CD14-positive monocyte (primary cell): ENCODE results near the gene FOXJ3. TPM values are rescaled to one million over a fixed set of nuclear protein-coding genes. Genes with fewer than 3 reads are reported as not detected.

Experiments
- DNase-seq, 3 donors: peaks; one replicate each; pipeline ENCODE4 v3.0.0-alpha.2; 2011 to 2022
- H2AFZ ChIP-seq: 2 replicates; pipeline ENCODE4 v1.6.0; 2012; ENCODE audit warnings: mild to moderate bottlenecking, low read depth, low read length, inconsistent platforms; ENCODE audit not compliant: insufficient read depth, poor library complexity, severe bottlenecking
- H3K27ac ChIP-seq, 2 donors: 1 replicate in 1 of 2; 2 replicates in 1 of 2; pipeline ENCODE4 v1.5.1; 2012 to 2013; ENCODE audit warnings: low read length in 2 of 2, control low read depth in 1 of 2, inconsistent platforms in 1 of 2, low read depth in 1 of 2, mild to moderate bottlenecking in 1 of 2
- H3K27me3 ChIP-seq, 2 donors: one replicate each; pipeline versions ENCODE4 v1.6.0 to v1.6.1; 2011 to 2013; ENCODE audit warnings: low read length in 2 of 2; ENCODE audit not compliant: control insufficient read depth in 2 of 2, insufficient read depth in 2 of 2
- H3K36me3 ChIP-seq, 2 donors: replicated peaks in 1 of 2; 1 replicate in 1 of 2; 2 replicates in 1 of 2; pipeline versions ENCODE4 v1.5.1 to v1.6.1; 2012 to 2013; ENCODE audit warnings: low read length in 2 of 2, control low read depth in 1 of 2, inconsistent platforms in 1 of 2, mild to moderate bottlenecking in 1 of 2; ENCODE audit not compliant: insufficient read depth in 2 of 2, control insufficient read depth in 1 of 2
- H3K4me1 ChIP-seq, 2 donors: 1 replicate in 1 of 2; 2 replicates in 1 of 2; pipeline versions ENCODE4 v1.5.1 to v1.6.1; 2012 to 2013; ENCODE audit warnings: low read length in 2 of 2, control low read depth in 1 of 2, inconsistent platforms in 1 of 2, mild to moderate bottlenecking in 1 of 2, moderate library complexity in 1 of 2; ENCODE audit not compliant: insufficient read depth in 2 of 2, control insufficient read depth in 1 of 2
- H3K4me2 ChIP-seq: replicated peaks from 2 replicates; pipeline ENCODE3; 2012; ENCODE audit warnings: low read length, moderate library complexity, mild to moderate bottlenecking; ENCODE audit not compliant: poor library complexity, severe bottlenecking; ENCODE audit errors: extremely low read depth
- H3K4me3 ChIP-seq, 3 experiments: fragments of 200-600 bp in 1 of 3; sonication (generic) in 1 of 3; replicated peaks in 1 of 3; 1 replicate in 2 of 3; 2 replicates in 1 of 3; pipeline ENCODE4 v1.5.1; 2011 to 2013; ENCODE audit warnings: low read length in 3 of 3, mild to moderate bottlenecking in 3 of 3, control low read depth in 2 of 3, low read depth in 2 of 3, inconsistent platforms in 1 of 3, moderate library complexity in 1 of 3
- H3K79me2 ChIP-seq: 2 replicates; pipeline ENCODE4 v1.6.0; 2012; ENCODE audit warnings: mild to moderate bottlenecking, control low read depth, inconsistent platforms, low read length, moderate library complexity; ENCODE audit not compliant: insufficient read depth
- H3K9ac ChIP-seq: 2 replicates; pipeline ENCODE4 v1.6.0; 2017; ENCODE audit warnings: low read length, mild to moderate bottlenecking; ENCODE audit not compliant: insufficient read depth, poor library complexity, severe bottlenecking
- H3K9me3 ChIP-seq, 2 donors: replicated peaks in 1 of 2; 1 replicate in 1 of 2; 2 replicates in 1 of 2; pipeline versions ENCODE4 v1.5.1 to v1.6.1; 2012 to 2013; ENCODE audit warnings: low read length in 2 of 2, control low read depth in 1 of 2; ENCODE audit not compliant: control insufficient read depth in 1 of 2, insufficient read depth in 1 of 2
- H4K20me1 ChIP-seq: 2 replicates; pipeline ENCODE4 v1.6.0; 2012; ENCODE audit warnings: mild to moderate bottlenecking, low read length, control low read depth, moderate library complexity; ENCODE audit not compliant: insufficient read depth
- H3K27ac Mint-ChIP-seq, 7 donors: one replicate each; pipeline ENCODE4 v1.8.0; 2020; ENCODE audit warnings: mild to moderate bottlenecking in 7 of 7, mixed read lengths in 7 of 7, moderate library complexity in 6 of 7, inconsistent platforms in 2 of 7
- H3K27me3 Mint-ChIP-seq, 3 donors: one replicate each; pipeline ENCODE4 v1.8.0; 2021 to 2022; ENCODE audit warnings: low read depth in 3 of 3, mild to moderate bottlenecking in 3 of 3, mixed read lengths in 3 of 3, moderate library complexity in 3 of 3, inconsistent platforms in 1 of 3
- H3K36me3 Mint-ChIP-seq, 2 donors: one replicate each; pipeline ENCODE4 v1.8.0; 2020; ENCODE audit warnings: mixed read lengths in 2 of 2, inconsistent platforms in 1 of 2, mild to moderate bottlenecking in 1 of 2
- H3K4me1 Mint-ChIP-seq: one replicate; pipeline ENCODE4 v1.8.0; 2020; ENCODE audit warnings: mild to moderate bottlenecking, mixed read lengths
- H3K4me3 Mint-ChIP-seq, 2 donors: one replicate each; pipeline ENCODE4 v1.8.0; 2020; ENCODE audit warnings: mild to moderate bottlenecking in 2 of 2, mixed read lengths in 2 of 2, moderate library complexity in 1 of 2
- H3K9me3 Mint-ChIP-seq, 7 donors: one replicate each; pipeline ENCODE4 v1.8.0; 2020 to 2022; ENCODE audit warnings: mixed read lengths in 7 of 7, mild to moderate bottlenecking in 6 of 7, moderate library complexity in 6 of 7, inconsistent platforms in 2 of 7
- CTCF ChIP-seq: fragments of 200-600 bp; IDR thresholded peaks from one replicate; pipeline ENCODE4 v1.8.0; 2022; ENCODE audit warnings: antibody characterized with exemption, mild to moderate bottlenecking
- WGBS: methylation state at CpG from one replicate; pipeline ENCODE4 v1.1.5; 2013; ENCODE audit warnings: missing lambda C conversion rate; ENCODE audit not compliant: insufficient coverage; 5-methylcytosine and 5-hydroxymethylcytosine counted together
- intact Hi-C, 2 donors: fragments of 100-400 bp; cut with micrococcal nuclease; formaldehyde crosslinking; loops; one replicate each; pipeline versions ENCODE4 v1.15.0 to v1.15.1; 2023
- polyA plus RNA-seq, 3 donors: library from polyadenylated mRNA; depleted of rRNA in 1 of 3; unstranded in 2 of 3; stranded (reverse) in 1 of 3; fragments of 300-500 nt in 2 of 3; fragments of >200 nt in 1 of 3; fragmentation: Illumina TruSeq in 2 of 3; gene quantifications; 1 replicate in 2 of 3; 2 replicates in 1 of 3; pipeline ENCODE4 v1.2.3, GENCODE V29; 2012 to 2021

Gene FOXJ3
- polyA plus RNA-seq, 3 donors = 10.2 to 18.5 (median 18.4) TPM

GRCh38 chr1:42183210-42183956 is 151.7 kb downstream of the FOXJ3 start:
- Histone ChIP-seq H3K4me1 (no peaks in the 10 kb centered on the region), H3K36me3 (peaks cover 46 to 97% of the 10 kb centered on the region in 2 donors), H3K4me2 (no peak overlapping the region), H3K9ac (no peak overlapping the region), H2AFZ (no peak overlapping the region), H3K79me2 (no peaks in the 10 kb centered on the region), H4K20me1 (no peaks in the 10 kb centered on the region), H3K4me3 (no peak overlapping the region), H3K27ac (no peak overlapping the region), H3K27me3 (no peaks in the 10 kb centered on the region), H3K9me3 (no peaks in the 10 kb centered on the region)
- peaks cover 3% of the 10 kb centered on the region for H3K4me1 Mint-ChIP-seq
- no CpG with 5 or more reads among the region's 7 CpGs for WGBS
- no peaks in the 10 kb centered on the region for H3K9me3 Mint-ChIP-seq
- intact Hi-C loops = no loop called here
- no peak for DNase-seq
- peaks cover 66 to 81% of the 10 kb centered on the region in 2 donors for H3K36me3 Mint-ChIP-seq
- no peak for TF ChIP-seq CTCF
- H3K27ac Mint-ChIP-seq = no peak overlapping the region
- H3K27me3 Mint-ChIP-seq = peaks cover 0 to 2% (median 0%) of the 10 kb centered on the region in 3 donors
- no peak overlapping the region for H3K4me3 Mint-ChIP-seq

- Histone ChIP-seq H4K20me1 (no peaks in the 10 kb centered on the region), H3K27ac (no peak overlapping the region), H3K27me3 (no peaks in the 10 kb centered on the region), H3K4me1 (no peaks in the 10 kb centered on the region), H2AFZ (no peak overlapping the region), H3K36me3 (peaks cover 34 to 94% of the 10 kb centered on the region in 2 donors), H3K79me2 (no peaks in the 10 kb centered on the region), H3K4me2 (no peak overlapping the region), H3K4me3 (no peak overlapping the region), H3K9me3 (no peaks in the 10 kb centered on the region), H3K9ac (no peak overlapping the region)
- TF ChIP-seq CTCF = no peak
- Mint-ChIP-seq H3K36me3 (peaks cover 62 to 66% of the 10 kb centered on the region in 2 donors), H3K27me3 (peaks cover 0 to 2% (median 0%) of the 10 kb centered on the region in 3 donors), H3K27ac (peak overlapping the region in 1 of 7 donors; percentile 13), H3K4me3 (no peak overlapping the region), H3K4me1 (peaks cover 3% of the 10 kb centered on the region), H3K9me3 (no peaks in the 10 kb centered on the region)
- DNase-seq = no peak
- 96% methylated on average over 2 of the region's 4 CpGs for WGBS
- intact Hi-C loops = no loop called here
These were observed 153.3 kb downstream of the FOXJ3 start for GRCh38 chr1:42181687-42182086.
